Large intestine (tissue), 3 donors: Measurements from ENCODE around the gene HMGN1. TPM values are rescaled to one million over a fixed set of nuclear protein-coding genes. Genes with fewer than 3 reads are reported as not detected.

Experiments used
- DNase-seq, 2 donors: peaks; one replicate each; pipeline versions ENCODE4 v3.0.0 to v3.0.0-alpha.2; 2013
- H3K27ac ChIP-seq: one replicate; pipeline ENCODE4 v1.5.1; 2013; ENCODE audit warnings: low read length
- H3K27me3 ChIP-seq: 2 replicates; pipeline ENCODE4 v1.6.1; 2013; ENCODE audit warnings: low read length; ENCODE audit not compliant: control insufficient read depth, insufficient read depth
- H3K36me3 ChIP-seq: 2 replicates; pipeline ENCODE4 v1.6.1; 2013; ENCODE audit warnings: low read length; ENCODE audit not compliant: control insufficient read depth, insufficient read depth
- H3K4me1 ChIP-seq: one replicate; pipeline ENCODE4 v1.6.1; 2013; ENCODE audit warnings: low read length; ENCODE audit not compliant: control insufficient read depth, insufficient read depth
- H3K4me3 ChIP-seq: one replicate; pipeline ENCODE4 v1.5.1; 2013; ENCODE audit warnings: low read length
- H3K9me3 ChIP-seq: one replicate; pipeline ENCODE4 v1.6.1; 2013; ENCODE audit warnings: mild to moderate bottlenecking, low read depth, low read length, moderate library complexity; ENCODE audit not compliant: control insufficient read depth
- WGBS: methylation state at CpG from one replicate; pipeline ENCODE4 v1.1.5; 2013; ENCODE audit warnings: low lambda C conversion rate; ENCODE audit not compliant: insufficient coverage; 5-methylcytosine and 5-hydroxymethylcytosine counted together
- polyA plus RNA-seq: library from polyadenylated mRNA; unstranded; fragments of 120-200 nt; gene quantifications from one replicate; pipeline ENCODE4 v1.2.1, GENCODE V29; 2013

HMGN1 gene
- polyA plus RNA-seq, 1 donor = 371 TPM

- Histone ChIP-seq H3K9me3 (no peaks in the 10 kb centered on the region), H3K27ac (no peak overlapping the region), H3K4me3 (no peak overlapping the region), H3K4me1 (no peaks in the 10 kb centered on the region), H3K36me3 (peaks cover 38% of the 10 kb centered on the region), H3K27me3 (no peaks in the 10 kb centered on the region)
- no CpG with 5 or more reads among the region's 1 CpG for WGBS
- no peak for DNase-seq
These were observed 41.4 kb downstream of the HMGN1 start for GRCh38 chr21:39307466-39307865.

- H3K36me3 ChIP-seq = peaks cover 50% of the 10 kb centered on the region
- no peaks in the 10 kb centered on the region for H3K4me1 ChIP-seq
- H3K27ac ChIP-seq = no peak overlapping the region
- WGBS = no CpG with 5 or more reads among the region's 3 CpGs
- DNase-seq = no peak
- no peak overlapping the region for H3K4me3 ChIP-seq
- H3K9me3 ChIP-seq = peaks cover 2% of the 10 kb centered on the region
- no peaks in the 10 kb centered on the region for H3K27me3 ChIP-seq
These were observed 48.3 kb downstream of the HMGN1 start for GRCh38 chr21:39300587-39300986.

GRCh38 chr21:39296891-39297290 lies 52.0 kb downstream of the HMGN1 start:
- Histone ChIP-seq H3K36me3 (peaks cover 59% of the 10 kb centered on the region), H3K27ac (peak overlapping the region; percentile 11), H3K9me3 (peaks cover 2% of the 10 kb centered on the region), H3K27me3 (no peaks in the 10 kb centered on the region), H3K4me3 (no peak overlapping the region), H3K4me1 (no peaks in the 10 kb centered on the region)
- no CpG with 5 or more reads among the region's 2 CpGs for WGBS
- peak; percentile 35 to 67 for DNase-seq

Other genes starting within 250 kb of the HMGN1 start
- 56.6 TPM for gene PSMG1, start 165.6 kb downstream of the HMGN1 start, polyA plus RNA-seq
- gene BRWD1, start 35.5 kb downstream of the HMGN1 start, polyA plus RNA-seq = 32.9 TPM
- 2.0 TPM for gene LCA5L, start 96.7 kb upstream of the HMGN1 start, polyA plus RNA-seq
- gene SH3BGR, start 102.9 kb upstream of the HMGN1 start, polyA plus RNA-seq = 4.1 TPM